ENCODE results near the gene NOTCH2. TPM values are rescaled to one million over a fixed set of nuclear protein-coding genes. Genes with fewer than 3 reads are reported as not detected.
"Not testable (repeated sequence)": the region's sequence is repeated elsewhere in the genome, so short reads cannot be mapped to it uniquely, and the experiment has no call there.

NOTCH2 gene
- total RNA-seq: 107 and 112 TPM in 2 replicates
- long read RNA-seq, partial matches to known transcripts: 2 of 43 reads
- long read RNA-seq, other reads (novel, unspliced or antisense): 41 of 43 reads

- not testable (repeated sequence) for H3K36me3 Mint-ChIP-seq (ENCODE audit: insufficient read depth); H3K9me3 Mint-ChIP-seq (ENCODE audit: low read depth); H3K4me1 Mint-ChIP-seq (ENCODE audit: low read depth); H3K27me3 Mint-ChIP-seq; H3K27ac Mint-ChIP-seq
- peak; percentile 35 for DNase-seq (ENCODE audit: low spot score, unreplicated experiment)
- TF ChIP-seq, protein P1, sequence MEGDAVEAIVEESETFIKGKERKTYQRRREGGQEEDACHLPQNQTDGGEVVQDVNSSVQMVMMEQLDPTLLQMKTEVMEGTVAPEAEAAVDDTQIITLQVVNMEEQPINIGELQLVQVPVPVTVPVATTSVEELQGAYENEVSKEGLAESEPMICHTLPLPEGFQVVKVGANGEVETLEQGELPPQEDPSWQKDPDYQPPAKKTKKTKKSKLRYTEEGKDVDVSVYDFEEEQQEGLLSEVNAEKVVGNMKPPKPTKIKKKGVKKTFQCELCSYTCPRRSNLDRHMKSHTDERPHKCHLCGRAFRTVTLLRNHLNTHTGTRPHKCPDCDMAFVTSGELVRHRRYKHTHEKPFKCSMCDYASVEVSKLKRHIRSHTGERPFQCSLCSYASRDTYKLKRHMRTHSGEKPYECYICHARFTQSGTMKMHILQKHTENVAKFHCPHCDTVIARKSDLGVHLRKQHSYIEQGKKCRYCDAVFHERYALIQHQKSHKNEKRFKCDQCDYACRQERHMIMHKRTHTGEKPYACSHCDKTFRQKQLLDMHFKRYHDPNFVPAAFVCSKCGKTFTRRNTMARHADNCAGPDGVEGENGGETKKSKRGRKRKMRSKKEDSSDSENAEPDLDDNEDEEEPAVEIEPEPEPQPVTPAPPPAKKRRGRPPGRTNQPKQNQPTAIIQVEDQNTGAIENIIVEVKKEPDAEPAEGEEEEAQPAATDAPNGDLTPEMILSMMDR (IDR thresholded peaks at IDR 0.05; ENCODE audit: unreplicated experiment): peak; percentile 12
- peak within 1 kb of the TSS; percentile 68 for H3K4me3 Mint-ChIP-seq (ENCODE audit: low read depth)
Measured at GRCh38 chr1:120069067-120069919, at the start of gene NOTCH2. NOTCH2 (minus strand) TSS chr1:120069662; CDS start chr1:120069406, 256 bp downstream.

DNA sequence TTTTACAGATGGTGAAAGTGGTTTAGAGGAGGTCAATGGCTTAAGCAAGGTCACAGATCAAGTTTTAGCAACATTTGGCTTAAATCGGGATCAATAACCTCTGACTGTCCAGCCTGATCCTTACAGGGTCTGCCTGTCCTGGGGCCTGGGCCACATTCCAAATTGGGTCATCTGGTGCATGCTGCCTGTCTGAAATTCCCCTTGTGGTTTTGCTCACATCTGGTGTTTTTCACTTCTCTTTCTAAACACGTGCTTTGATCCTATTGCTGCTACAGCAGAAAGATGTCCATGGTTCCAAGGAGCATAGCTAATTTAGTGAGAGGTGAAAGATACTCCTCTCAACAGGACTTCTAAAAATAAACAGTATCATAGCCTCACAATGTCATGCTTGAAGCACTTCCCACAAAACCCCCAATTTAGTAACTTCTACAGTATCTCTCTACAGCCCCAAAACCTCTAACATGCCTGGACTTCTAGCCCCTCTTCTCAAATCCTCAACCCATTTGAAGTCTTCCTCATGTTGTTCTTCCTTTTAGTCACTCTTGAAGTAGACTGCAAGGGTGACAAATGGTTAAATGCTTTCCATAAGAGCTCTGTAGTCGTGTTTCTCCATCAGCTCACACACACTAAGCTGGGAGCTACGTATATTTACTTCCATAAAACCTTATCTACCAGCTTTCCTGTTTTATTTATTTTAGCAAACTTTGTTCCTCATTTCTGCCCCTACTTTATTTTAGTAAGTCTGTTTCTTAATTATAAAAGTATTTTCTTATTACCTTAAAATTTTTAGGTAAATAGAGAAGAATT, 48.1 kb upstream of the NOTCH2 start:
- DNase-seq (ENCODE audit: low spot score, unreplicated experiment); H3K27me3 Mint-ChIP-seq; H3K9me3 Mint-ChIP-seq (ENCODE audit: low read depth); H3K4me3 Mint-ChIP-seq (ENCODE audit: low read depth); H3K4me1 Mint-ChIP-seq (ENCODE audit: low read depth); H3K27ac Mint-ChIP-seq; H3K36me3 Mint-ChIP-seq (ENCODE audit: insufficient read depth): not testable (repeated sequence)

DNA sequence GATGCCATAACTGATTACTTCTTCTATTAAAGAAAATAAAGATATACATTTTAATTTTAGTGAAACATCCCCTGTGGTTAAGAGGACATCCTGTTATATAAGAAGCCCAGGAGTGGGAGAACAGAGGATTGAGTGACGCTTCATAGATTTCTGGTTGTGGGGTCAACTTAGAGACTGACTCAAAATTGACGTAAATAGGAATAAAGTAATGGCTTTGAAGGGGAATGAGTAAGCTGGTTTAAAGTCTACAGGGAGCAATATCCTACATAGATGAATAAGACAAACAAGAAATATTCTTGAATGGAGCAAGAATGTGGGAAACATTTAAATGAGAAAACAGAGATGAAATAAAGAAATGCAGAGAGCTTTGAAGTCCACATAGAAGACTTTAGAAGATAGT, 46.6 kb upstream of the NOTCH2 start:
- not testable (repeated sequence) for H3K27ac Mint-ChIP-seq; H3K4me1 Mint-ChIP-seq (ENCODE audit: low read depth)

GRCh38 chr1:120113134-120113533, 43.7 kb upstream of the NOTCH2 start:
- H3K36me3 Mint-ChIP-seq (ENCODE audit: insufficient read depth); H3K4me1 Mint-ChIP-seq (ENCODE audit: low read depth); H3K27ac Mint-ChIP-seq; H3K9me3 Mint-ChIP-seq (ENCODE audit: low read depth); H3K27me3 Mint-ChIP-seq; DNase-seq (ENCODE audit: low spot score, unreplicated experiment); H3K4me3 Mint-ChIP-seq (ENCODE audit: low read depth): not testable (repeated sequence)

More for the DNA sequence above, 46.6 kb upstream of the NOTCH2 start:
- not testable (repeated sequence) for H3K36me3 Mint-ChIP-seq (ENCODE audit: insufficient read depth); H3K4me3 Mint-ChIP-seq (ENCODE audit: low read depth); H3K9me3 Mint-ChIP-seq (ENCODE audit: low read depth); H3K27me3 Mint-ChIP-seq; DNase-seq (ENCODE audit: low spot score, unreplicated experiment)

- not testable (repeated sequence) for H3K27me3 Mint-ChIP-seq; DNase-seq (ENCODE audit: low spot score, unreplicated experiment); H3K4me3 Mint-ChIP-seq (ENCODE audit: low read depth); H3K36me3 Mint-ChIP-seq (ENCODE audit: insufficient read depth); H3K27ac Mint-ChIP-seq; H3K4me1 Mint-ChIP-seq (ENCODE audit: low read depth); H3K9me3 Mint-ChIP-seq (ENCODE audit: low read depth)
Measured at GRCh38 chr1:120112212-120112611, 42.8 kb upstream of the NOTCH2 start.

- not testable (repeated sequence) for H3K4me3 Mint-ChIP-seq (ENCODE audit: low read depth); H3K27me3 Mint-ChIP-seq; H3K36me3 Mint-ChIP-seq (ENCODE audit: insufficient read depth); DNase-seq (ENCODE audit: low spot score, unreplicated experiment); H3K27ac Mint-ChIP-seq; H3K9me3 Mint-ChIP-seq (ENCODE audit: low read depth); H3K4me1 Mint-ChIP-seq (ENCODE audit: low read depth)
Measured at GRCh38 chr1:120111771-120112170, 42.3 kb upstream of the NOTCH2 start.

DNA sequence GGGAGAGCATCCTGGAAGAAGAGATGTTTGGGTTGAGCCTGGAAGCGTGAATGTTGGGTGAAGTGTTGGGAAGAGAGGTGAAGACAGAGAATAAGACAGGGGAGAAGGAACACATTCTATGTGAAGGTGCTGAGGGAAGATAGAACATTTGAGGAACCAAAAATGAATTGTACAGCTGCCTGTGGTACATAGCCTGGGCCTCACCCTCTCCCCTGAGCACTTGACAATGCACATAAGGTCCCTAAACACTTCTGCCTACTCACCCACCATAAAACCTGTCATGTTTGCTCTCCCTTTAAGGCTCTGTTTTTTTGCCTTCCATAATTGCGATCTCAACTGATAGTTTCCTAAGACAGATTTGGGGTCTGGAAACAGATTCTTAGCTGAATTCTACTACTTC, 41.5 kb upstream of the NOTCH2 start:
- not testable (repeated sequence) for H3K4me3 Mint-ChIP-seq (ENCODE audit: low read depth); H3K9me3 Mint-ChIP-seq (ENCODE audit: low read depth); H3K27ac Mint-ChIP-seq; DNase-seq (ENCODE audit: low spot score, unreplicated experiment); H3K36me3 Mint-ChIP-seq (ENCODE audit: insufficient read depth); H3K4me1 Mint-ChIP-seq (ENCODE audit: low read depth); H3K27me3 Mint-ChIP-seq

DNA sequence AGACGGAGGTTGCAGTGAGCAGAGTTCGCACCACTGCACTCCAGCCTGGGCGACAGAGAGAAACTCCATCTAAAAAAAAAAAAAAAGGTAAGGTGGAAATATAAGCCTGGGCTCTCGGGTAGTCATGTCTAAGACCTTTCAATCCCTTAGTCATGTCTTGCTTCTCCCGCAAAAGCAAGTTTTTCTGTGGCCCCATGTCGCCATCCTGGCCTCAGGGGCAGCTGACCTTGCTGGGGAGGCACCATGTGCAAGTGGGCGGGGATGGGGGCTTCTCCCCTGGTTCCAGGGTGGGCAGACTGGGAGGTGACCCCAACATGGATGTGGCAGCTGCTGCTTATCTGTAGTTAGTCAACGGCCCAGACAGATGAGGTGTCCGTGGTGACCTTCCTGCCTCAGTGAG, 40.2 kb upstream of the NOTCH2 start:
- not testable (repeated sequence) for H3K4me1 Mint-ChIP-seq (ENCODE audit: low read depth); DNase-seq (ENCODE audit: low spot score, unreplicated experiment); H3K36me3 Mint-ChIP-seq (ENCODE audit: insufficient read depth); H3K27ac Mint-ChIP-seq; H3K4me3 Mint-ChIP-seq (ENCODE audit: low read depth); H3K9me3 Mint-ChIP-seq (ENCODE audit: low read depth); H3K27me3 Mint-ChIP-seq

DNA sequence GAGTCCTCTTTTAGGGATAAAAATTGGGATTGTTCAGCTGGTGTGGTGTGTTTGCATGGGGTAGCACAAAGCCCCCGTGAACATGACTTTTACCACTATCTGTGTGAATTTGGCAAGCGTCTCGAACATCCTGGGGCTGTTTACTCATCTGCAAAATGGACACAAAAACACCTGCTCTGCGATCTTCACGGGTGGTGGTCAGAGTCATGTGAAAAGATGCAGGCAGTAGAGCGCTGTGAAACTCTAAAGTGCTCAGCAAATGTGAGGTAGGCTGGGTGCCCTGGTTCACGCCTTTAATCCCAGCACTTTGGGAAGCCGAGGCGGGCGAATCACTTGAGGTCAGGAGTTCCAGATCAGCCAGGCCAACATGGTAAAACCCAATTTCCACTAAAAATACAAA, 39.7 kb upstream of the NOTCH2 start:
- H3K4me1 Mint-ChIP-seq (ENCODE audit: low read depth); H3K4me3 Mint-ChIP-seq (ENCODE audit: low read depth); H3K36me3 Mint-ChIP-seq (ENCODE audit: insufficient read depth); H3K27ac Mint-ChIP-seq; H3K9me3 Mint-ChIP-seq (ENCODE audit: low read depth); DNase-seq (ENCODE audit: low spot score, unreplicated experiment); H3K27me3 Mint-ChIP-seq: not testable (repeated sequence)

DNA sequence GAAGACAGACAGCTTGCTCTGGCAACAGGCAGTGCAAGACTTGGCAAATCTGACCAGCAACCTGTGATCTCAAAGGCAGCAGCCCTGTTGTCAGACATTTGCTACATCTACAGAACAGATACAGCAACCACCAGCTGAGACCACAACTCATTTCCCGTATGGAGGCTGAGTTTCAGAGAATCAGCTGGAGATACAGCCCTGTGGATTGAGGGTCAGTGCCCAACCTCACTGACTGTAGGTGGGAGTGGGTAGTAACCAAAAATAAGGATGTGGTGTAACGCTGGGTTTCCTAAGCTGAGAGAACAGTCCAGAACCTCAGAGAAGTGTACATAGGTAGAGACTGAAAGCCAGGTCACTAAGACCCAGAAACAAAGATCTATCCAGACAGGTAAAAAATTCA, 35.8 kb upstream of the NOTCH2 start:
- not testable (repeated sequence) for H3K27ac Mint-ChIP-seq; H3K27me3 Mint-ChIP-seq; DNase-seq (ENCODE audit: low spot score, unreplicated experiment)

GRCh38 chr1:120103768-120104167, 34.3 kb upstream of the NOTCH2 start:
- H3K4me1 Mint-ChIP-seq (ENCODE audit: low read depth); DNase-seq (ENCODE audit: low spot score, unreplicated experiment); H3K36me3 Mint-ChIP-seq (ENCODE audit: insufficient read depth); H3K27me3 Mint-ChIP-seq; H3K4me3 Mint-ChIP-seq (ENCODE audit: low read depth); H3K9me3 Mint-ChIP-seq (ENCODE audit: low read depth); H3K27ac Mint-ChIP-seq: not testable (repeated sequence)

More for the DNA sequence above, 35.8 kb upstream of the NOTCH2 start:
- not testable (repeated sequence) for H3K36me3 Mint-ChIP-seq (ENCODE audit: insufficient read depth); H3K9me3 Mint-ChIP-seq (ENCODE audit: low read depth); H3K4me1 Mint-ChIP-seq (ENCODE audit: low read depth); H3K4me3 Mint-ChIP-seq (ENCODE audit: low read depth)

GRCh38 chr1:120101593-120101992, 32.1 kb upstream of the NOTCH2 start:
- not testable (repeated sequence) for H3K27me3 Mint-ChIP-seq; DNase-seq (ENCODE audit: low spot score, unreplicated experiment); H3K27ac Mint-ChIP-seq; H3K4me3 Mint-ChIP-seq (ENCODE audit: low read depth); H3K4me1 Mint-ChIP-seq (ENCODE audit: low read depth); H3K36me3 Mint-ChIP-seq (ENCODE audit: insufficient read depth); H3K9me3 Mint-ChIP-seq (ENCODE audit: low read depth)
